Measurements from ENCODE around the gene AXL.

Gene AXL

DNA sequence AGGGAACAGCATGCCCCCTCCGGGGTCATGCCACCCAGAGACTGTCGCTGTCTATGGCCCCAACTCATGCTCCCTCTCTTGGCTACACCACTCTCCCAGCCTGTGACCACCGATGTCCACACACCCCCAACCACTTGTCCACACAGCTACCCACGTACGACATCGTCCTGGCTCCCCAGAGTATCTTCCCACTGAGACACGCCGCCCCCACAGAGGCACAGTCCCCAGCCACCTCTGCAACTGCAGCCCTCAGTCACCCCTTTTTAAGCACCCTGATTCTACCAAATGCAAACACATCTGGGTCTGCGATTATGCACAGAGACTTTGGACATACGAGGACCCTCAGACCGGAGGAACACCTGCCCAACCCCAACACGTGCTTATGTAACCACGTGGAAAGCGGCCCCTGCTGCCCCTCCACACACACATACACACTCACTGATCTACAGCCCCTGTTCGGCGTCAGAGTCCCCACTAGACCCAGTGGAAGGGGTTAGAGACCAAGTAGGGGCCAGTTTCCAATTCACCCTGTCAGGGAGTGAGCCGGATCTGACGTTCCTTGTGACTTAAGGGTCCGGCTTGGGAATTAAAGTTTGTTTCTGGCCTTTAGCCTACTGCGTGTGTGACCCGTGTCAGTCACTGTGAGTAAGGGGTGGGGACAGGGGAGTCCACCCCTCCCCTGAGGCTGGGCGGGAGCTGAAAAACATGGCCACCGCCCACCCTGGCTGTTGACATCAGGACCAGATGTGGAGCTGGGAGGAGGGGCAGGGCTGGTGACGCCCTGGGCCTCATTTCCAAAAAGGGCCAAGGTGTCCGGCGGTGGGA is 11.9 kb upstream of the AXL start:
- DNase-seq = peak; percentile 50

DNA sequence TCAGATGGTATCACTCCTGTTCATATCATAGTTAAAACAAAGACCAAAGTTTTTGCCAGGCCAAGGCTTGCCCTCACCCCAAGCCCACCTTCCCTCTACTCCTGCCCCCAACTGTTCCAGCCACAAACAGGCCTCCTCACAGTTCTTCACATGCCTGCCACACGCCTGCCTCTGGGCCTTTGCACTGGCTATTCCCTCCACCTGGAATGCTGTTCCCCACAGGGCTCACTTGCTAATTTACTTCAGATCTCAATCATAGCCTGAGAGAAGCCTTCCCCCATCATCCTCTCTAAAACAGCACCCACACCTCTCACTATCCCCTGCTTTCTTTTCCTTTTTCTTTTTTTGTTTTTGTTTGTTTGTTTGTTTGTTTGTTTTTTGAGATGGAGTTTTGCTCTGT is 4.9 kb upstream of the AXL start:
- no peak for DNase-seq

DNA sequence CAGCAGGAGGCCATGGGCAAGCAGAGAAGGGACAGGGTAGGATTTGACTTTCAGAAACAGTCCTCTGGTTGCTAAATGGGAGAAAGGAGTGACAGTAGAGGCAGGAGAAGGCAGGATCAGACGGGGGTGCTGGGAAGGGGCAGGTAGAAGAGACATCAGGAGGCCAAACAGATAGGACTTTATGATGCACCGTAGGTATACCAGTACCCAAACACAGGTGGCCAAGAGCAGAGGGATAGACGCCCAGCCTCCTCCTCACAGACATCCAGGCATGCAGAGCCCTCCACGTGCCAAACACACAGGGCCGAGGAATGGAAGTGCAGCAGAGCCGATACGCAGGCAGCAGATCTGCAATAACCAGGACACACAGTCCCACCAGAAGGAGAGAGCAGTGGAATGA is 1.3 kb upstream of the AXL start:
- no peak for DNase-seq

DNA sequence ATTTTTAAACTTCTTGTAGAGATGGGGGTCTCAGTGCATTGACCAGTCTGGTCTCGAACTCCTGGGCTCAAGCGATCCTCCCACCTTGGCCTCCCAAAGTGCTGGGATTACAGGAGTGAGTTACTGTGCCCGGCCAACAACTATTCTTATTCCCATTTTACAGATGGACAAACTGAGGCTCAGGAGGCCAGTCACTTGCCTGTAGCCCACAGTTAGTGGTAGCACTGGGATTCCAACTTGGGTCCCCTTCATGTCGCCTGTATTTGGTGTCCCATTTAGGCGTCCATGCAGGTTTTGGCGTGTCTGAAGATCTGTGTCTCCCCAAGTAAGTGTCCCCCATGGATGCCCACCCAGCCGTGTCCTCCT is 791 bp upstream of the AXL start:
- DNase-seq = no peak

DNA sequence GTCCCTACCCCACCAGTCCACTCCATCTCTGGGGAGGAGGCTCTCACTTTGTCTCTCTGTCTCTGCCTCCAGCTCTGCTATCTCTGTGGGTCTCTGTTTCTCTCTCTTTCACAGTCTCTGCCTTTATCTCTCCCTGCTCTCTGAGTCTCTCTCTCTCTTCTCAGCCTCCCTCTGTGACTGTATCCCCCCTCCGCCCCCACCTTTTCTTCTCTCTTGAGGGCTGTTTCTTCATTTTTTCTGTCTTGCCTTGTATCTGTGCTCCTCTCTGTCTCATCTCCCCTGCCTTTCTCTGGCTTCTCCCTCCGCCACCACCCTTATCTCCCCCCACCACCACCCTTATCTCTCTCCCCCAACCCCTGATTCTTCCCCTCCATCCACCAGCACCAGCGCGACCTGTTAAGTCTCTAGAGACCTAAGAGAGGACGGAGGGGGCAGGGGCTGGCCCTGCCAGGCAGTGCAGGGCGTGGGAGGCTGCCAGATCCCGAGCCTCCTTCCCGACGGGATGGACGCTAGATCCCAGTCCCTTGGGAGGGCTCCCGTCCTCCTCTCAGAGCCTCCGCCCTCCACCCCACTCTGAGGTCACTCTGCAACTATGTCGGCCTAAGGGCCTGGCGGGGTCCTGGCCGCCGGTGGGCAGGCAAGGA is 1.0 kb downstream of the AXL start:
- peak; percentile 81 for DNase-seq

DNA sequence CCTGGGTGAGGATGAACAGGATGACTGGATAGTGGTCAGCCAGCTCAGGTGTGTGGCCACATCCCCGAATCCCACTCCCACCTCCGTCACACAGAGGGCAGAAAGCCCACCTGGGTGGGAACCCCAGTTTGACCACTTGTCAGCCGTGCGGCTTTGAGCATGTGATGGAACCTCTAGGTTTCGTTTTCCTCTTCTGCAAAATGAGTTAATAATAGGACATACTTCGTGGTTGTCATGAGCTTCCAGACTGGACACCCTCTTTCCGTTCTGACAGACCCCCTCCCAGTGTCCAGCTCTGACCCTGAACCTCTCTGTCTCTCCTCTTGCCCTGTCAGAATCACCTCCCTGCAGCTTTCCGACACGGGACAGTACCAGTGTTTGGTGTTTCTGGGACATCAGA is 1.8 kb downstream of the AXL start:
- no peak for DNase-seq

DNA sequence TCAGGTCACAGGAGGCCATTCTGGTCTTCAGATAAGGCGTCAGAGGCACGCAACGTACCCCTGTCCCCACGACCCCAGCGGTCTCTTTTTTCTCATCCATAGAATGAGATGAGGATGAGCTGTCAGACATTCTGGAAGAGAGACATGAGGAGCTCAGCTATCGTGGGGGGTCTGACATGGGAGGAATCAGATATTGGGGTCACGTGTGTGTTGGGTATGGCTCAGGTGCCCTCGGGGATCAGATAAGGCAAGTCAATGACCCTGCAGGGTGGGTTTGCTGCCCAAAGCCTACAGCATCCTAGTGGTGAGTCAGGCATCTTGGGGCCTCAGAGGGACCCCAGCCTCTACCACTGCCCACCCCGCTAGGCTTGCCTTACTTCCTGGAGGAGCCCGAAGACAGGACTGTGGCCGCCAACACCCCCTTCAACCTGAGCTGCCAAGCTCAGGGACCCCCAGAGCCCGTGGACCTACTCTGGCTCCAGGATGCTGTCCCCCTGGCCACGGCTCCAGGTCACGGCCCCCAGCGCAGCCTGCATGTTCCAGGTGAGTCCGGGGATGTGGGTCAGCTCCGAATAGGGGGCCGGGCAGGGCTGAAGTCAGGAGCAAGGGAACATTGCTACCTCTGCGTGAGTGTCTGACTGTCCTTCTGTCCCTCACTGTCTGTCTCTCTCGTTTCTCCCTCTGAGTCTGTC is 2.6 kb downstream of the AXL start:
- DNase-seq = no peak

DNA sequence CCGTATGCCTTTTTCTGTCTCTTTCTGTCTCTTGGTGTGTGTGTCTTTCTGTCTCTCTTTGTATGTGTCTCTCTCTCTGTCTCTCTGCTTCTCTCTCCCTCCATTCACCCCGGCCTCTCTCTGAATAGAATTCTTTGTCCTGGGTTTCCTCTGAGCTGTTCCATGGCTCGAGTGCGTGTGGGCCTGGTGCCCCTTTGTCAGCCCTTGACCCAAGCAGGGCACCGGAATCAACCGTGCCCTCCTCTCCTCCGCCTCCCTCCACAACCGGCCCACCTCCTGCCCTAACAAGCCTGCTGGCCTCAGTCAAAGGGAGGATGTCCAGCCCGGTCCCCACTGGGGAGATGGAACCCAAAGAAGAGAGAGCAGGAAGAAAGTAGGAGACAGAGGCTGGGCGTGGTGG is 3.2 kb downstream of the AXL start:
- DNase-seq = no peak

DNA sequence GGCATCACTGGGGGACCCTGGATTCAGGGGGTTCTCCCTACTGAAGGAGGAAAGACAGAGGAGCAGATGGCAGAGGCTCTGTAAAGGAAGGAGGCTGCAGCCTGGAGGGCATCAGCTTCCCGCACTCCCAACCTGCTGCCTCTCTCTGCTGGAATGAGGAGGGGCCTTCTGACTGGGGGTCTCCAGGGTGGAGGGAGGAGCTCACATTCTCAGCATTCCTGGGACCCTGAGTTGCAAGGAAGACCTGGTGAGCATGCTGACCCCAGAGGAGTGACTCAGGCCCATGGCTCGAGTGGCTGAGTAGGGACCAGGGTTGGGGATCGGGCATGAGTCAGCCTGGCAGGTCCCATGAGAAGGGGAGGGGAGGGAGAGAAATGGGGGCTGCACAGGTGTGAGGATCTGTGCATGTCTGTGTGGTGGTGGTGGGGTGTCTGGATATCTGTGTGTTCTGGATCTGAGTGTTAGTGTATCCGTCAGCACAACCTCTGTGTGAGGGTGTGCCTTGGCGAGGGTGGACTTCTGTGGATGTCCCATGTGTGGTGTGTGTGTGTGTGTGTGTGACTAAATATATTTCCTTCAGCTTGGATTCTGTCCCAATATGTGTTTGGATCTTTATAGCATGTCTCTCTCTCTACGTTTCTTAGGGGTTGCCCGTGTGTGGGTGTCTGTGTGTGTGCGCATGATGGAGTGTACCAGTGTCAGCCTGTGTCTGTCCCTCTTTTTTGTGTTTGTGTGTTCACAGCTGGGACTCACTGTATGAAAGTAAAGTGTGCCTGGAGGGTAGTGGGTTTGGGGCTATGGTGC is 4.6 kb downstream of the AXL start:
- DNase-seq = peak; percentile 92

DNA sequence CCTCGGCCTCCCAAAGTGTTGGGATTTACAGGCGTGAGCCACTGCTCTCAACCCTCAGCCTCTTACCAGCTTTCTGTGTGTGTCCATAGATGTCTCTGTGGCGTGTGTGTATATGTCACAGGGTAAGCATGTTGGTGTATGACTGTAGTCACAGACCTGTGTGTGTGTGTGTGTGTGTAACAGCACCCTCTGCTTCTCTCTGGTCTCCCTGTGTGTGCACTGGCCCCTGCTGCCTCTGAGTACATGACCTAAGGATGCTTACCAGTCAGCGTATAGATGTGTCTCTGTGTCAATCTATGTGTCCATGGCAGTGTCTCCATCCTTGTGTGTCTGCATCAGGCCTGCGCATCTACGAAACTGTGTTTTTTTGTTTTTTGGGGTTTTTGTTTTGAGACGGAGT is 5.6 kb downstream of the AXL start:
- no peak for DNase-seq

DNA sequence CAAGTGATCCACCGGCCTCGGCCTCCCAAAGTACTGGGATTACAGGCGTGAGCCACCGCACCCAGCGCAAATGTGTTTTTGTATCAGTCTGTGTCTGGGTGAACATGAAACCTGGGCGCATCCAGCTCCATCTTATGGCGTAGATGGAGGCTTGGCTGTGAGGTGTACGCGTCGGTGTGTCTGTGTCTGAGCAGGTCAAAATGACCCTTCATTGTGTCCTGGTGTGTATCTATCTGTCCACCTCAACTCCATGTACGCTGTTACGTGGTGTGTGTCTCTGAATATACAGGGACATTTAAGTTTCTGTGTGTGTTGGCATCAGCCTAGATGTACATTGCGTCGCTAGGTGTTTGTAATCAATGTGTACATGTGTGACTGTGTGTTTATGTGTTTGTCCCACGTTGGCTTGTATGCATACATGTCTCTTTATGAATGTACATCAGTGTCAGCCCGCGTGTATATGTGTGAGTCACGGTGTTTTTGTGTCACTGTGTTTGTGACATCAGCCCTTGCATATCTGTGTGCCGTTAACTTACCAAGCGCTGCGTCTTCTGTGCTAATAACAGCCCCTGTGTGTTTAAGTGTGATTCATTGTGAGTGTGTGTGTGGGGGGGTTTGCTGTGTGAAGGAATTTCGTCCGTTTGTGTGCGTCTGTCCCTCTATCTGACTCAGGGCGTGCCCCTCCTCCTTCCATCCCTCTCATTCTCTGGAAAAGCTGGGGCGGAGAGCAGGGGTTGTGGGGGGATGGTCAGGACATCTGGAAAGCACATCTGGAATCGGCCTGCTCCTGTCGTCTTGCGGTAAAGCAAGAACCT is 6.4 kb downstream of the AXL start:
- DNase-seq = peak; percentile 99

DNA sequence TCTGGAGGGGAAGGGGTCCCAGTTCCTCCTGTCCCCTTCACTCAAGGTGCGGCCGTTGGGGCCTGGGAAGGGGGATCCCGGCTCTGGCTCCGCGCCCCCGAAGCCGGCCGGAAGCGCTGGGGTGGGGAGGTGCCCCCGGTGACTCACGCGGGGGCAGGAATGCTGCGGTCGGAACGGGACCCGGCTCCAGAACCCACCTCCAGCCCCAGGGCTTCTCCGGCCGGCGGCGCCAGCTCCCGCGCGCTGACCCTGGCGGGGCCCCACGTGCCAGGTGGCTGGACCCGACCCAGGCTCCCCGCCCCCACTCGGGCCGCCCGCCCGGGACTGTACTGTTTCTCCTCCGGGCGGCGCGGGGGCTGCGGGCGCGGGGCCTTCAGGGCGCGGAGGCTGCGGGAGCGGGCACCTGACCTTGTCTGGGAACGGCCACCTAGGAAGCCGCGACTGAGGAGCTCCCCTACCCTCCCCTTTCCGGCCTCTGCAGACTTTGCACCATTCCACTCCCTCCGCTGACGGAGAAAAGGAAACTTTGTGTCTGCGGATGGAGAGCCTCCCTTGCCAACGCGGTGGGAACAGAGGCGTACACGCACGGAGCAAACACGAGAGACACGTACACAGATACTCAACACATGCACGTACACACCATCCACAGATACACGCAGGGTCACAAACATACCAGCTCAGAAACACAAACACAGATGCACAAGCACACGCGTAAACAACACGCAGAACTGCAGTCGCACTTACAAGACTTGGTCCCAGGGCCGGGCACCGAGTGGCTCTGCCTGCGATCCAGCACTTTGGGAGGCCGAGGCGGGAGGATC is 7.2 kb downstream of the AXL start:
- DNase-seq = peak; percentile 90

DNA sequence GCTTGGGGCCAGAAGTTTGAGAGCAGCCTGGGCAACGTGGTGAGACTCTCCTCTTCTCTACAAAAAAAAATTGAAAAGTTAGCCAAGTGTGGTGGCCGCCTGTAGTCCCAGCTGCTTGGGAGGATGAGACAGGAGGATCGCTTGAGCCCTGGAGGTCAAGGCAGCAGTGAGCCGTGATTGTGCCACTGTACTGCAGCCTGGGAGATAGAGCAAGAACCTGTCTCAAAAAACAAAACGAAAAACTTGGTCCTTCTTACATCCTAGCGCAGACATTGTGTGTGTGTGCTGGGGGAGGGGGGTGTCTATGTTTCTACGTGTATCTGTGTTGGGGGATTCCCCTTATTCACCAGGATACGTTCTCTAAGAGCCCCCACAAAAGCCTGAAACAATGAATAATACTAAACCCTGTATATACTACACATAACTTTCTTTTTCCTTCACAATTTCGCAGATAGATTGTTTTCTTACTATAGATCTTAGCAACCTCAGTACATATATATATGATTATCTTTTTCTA is 7.9 kb downstream of the AXL start:
- DNase-seq = no peak

DNA sequence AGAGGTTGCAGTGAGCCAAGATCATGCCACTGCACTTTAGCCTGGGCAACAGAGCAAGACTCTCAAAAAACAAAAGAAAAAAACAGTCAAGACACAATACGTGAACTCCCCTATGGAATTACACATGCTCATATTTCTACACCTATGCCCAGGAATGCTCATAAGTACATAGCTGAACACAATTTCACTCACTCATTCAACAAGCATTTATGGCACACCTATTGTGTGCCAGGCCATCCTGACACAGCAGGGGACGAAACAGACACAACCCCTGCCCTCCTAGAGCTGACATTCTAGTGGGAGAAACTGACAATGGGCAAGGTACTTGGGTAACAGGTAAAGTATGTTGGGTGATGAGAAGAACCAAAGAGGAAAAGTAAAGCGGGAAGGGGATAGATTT is 9.5 kb downstream of the AXL start:
- DNase-seq = no peak

DNA sequence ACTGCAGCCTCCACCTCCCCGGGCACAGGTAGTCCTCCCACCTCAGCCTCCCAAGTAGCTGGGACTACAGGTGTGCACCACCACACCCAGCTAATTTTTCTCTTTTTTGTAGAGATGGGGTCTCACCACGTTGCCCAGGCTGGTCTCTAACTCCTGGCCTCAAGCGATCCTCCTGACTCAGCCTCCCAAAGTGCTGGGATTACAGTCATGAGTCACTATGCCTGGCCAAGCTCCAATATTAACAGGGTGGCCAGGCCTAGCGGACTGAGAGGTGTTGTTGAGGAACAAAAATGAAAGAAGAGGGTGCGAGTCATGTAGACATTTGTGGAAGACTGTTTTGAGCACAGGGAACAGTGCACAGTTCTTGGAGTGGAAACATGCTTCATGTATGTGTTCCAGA is 10.3 kb downstream of the AXL start:
- DNase-seq = peak; percentile 58

DNA sequence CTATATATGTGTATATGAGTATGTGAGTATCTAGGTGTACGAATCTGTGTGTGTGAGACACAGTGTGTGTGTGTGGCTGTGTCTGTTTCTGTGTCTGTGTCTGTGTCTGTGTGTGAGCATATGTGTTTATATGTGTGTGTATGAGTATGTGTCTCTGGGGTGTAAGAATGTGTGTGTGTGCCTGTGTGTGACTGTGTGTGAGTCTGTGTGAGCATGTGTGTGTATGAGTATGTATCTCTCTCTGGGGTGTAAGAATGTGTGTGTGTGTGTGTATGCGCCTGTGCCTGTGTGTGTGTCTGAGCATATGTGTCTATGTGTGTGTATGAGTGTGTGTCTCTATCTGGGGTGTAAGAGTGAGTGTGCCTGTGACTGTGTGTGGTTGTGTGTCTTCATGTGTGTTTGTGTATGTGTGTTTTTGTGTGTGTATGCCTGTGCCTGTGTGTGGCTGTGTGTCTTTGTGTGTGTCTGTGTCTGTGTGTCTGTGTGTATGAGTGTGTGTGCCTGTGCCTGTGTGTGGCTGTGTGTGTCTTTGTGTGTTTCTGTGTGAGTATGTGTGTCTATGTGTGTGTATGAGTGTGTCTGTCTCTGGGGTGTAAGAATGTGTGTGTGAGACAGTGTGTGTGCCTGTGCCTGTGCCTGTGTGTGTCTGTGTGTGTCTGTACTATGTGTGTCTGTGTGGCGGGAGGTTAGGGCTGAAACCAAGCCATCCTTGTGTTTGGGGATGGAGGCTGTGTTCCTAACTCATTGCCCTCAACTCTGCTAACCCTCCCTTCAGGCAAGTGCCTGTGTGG is 11.2 kb downstream of the AXL start:
- DNase-seq = no peak

DNA sequence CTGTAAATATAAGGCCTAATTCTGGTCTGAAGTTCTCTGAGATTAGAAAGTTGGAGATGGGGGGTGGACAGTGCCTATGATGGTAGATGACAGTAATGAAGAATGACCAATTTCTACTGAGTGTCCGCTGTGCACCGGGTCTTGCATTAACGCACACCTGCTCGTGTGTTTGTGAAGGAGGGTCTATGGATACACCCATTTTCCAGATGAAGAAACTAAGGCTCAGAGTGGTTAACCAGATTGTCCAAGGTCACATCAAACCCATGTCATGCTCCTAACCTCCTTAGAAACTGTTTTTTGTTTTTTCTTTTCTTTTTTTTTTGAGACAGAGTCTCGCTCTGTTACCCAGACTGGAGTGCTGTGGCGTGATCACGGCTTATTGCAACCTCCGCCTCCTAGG is 13.7 kb downstream of the AXL start:
- no peak for DNase-seq

DNA sequence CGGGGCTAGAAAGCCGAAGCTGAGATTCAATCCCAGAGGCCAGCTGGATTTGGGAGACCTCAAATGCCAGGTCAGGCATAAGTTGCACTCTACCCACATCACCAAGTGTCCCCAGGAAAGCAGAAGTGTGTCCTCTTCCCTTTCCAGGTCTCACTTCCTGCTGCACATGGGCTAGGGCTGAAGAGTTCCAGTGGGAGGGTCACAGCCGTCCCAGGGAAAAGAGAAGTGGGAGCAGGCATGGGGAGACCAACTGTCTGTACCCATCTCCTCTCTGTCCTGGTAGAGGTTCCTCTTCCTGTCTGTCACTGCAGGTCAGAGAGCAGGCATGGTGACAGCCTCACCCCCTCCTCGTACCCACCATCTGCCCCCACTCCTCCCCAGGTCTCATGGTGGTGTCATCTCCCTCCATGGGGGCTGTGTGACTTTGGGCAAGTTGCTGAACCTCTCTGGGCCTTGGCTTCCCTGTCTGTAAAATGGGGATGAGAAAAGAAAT is 14.8 kb downstream of the AXL start:
- DNase-seq = no peak

DNA sequence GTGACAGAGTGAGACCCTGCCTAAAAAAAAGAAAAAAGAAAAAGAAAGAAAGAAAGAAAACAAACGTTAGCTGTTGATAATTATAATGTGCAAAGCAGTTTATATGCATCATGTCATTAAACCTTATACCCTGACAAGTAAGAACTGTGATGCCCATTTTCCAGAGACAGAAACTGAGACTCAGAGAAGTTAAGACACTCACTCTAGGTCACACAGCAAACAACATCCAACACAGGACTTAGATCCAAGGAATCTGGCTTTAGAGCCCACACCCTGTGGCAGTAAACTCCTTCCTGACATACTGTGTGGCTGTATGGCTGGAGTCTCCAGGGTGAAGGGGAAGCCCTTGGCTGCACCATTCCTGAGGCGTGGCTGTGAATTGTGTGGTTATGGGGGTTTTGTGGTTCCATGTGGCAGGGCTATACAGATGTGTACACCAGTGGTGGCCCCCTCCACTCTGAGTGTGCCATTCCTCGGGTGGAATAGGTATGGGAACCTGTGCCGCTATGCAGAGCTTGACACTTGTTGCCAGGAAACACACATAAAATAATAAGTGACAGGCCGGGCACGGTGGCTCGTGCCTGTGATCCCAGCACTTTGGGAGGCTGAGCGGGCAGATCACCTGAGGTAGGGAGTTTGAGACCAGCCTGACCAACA is 15.6 kb downstream of the AXL start:
- DNase-seq = no peak

Data from fibroblast of skin of scalp (primary cell).